ENCODE measurements around the gene CTSC. TPM values are rescaled to one million over a fixed set of nuclear protein-coding genes. Genes with fewer than 3 reads are reported as not detected.

The CTSC gene
- total RNA-seq, 4 donors from 2014 or later = 14.2 to 78.6 (median 47.9) TPM

- no peak for ATAC-seq
- no peak overlapping the region for H3K4me3 ChIP-seq
- 93% methylated on average over 2 of the region's 2 CpGs; no CpG with 5 or more reads in 1 of the 2 donors for WGBS, 2 donors (ENCODE audit: low coverage in 1 of 2)
- no peak for TF ChIP-seq EP300 (IDR thresholded peaks at IDR 0.05)
- no peak for TF ChIP-seq CTCF (IDR thresholded peaks at IDR 0.05)
- TF ChIP-seq POLR2A (IDR thresholded peaks at IDR 0.05) = no peak
- no peak for TF ChIP-seq POLR2AphosphoS5 (IDR thresholded peaks at IDR 0.05)
- H3K4me1 ChIP-seq = no peaks in the 10 kb centered on the region
- H3K27ac ChIP-seq = no peak overlapping the region
- H3K36me3 ChIP-seq = peaks cover 0 to 12% of the 10 kb centered on the region in 2 donors
- H3K9me3 ChIP-seq = no peaks in the 10 kb centered on the region
- no peaks in the 10 kb centered on the region for H3K27me3 ChIP-seq
Measured at GRCh38 chr11:88308576-88308975, 29.0 kb downstream of the CTSC start.

DNA sequence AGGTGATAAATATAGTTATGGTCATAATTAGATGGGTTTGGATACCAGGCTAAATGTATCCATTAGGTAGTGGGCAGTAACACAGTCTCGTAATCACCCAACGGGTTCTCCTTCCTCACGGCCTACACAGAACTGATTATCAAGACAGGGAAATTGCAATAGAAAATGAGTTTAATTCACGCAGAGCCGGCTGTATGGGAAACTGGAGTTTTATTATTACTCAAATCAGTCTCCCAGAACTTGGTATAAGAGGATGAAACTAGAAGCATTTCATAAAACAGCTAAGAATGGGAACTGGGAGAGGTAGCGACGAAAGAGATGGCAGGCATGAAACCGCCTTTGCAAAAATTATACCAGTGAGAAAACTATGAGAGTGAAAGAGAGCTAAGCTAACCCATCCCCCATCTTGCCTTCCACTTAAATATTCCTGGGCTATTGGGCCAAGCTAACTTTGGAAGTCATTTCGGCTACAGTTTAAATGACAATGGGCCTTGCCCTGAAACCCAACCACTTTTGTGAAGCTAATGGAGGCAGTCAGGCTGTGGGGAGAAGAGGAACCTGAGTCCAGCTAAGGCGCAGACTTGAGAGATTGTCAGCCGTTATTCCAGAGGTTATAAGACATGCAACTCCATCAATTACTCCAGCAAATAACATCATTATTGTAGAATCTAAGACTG is 29.6 kb downstream of the CTSC start:
- no peak overlapping the region for H3K4me3 ChIP-seq
- 95 to 96% methylated on average over 4 to 11 of the region's 11 CpGs for WGBS, 2 donors (ENCODE audit: low coverage in 1 of 2)
- H3K27ac ChIP-seq = no peak overlapping the region
- no peak for ATAC-seq
- TF ChIP-seq POLR2A (IDR thresholded peaks at IDR 0.05) (no peak), EP300 (IDR thresholded peaks at IDR 0.05) (no peak), CTCF (IDR thresholded peaks at IDR 0.05) (no peak)
- no peaks in the 10 kb centered on the region for H3K9me3 ChIP-seq
- no peaks in the 10 kb centered on the region for H3K4me1 ChIP-seq
- no peaks in the 10 kb centered on the region for H3K27me3 ChIP-seq
- H3K36me3 ChIP-seq = peaks cover 0 to 12% of the 10 kb centered on the region in 2 donors

DNA sequence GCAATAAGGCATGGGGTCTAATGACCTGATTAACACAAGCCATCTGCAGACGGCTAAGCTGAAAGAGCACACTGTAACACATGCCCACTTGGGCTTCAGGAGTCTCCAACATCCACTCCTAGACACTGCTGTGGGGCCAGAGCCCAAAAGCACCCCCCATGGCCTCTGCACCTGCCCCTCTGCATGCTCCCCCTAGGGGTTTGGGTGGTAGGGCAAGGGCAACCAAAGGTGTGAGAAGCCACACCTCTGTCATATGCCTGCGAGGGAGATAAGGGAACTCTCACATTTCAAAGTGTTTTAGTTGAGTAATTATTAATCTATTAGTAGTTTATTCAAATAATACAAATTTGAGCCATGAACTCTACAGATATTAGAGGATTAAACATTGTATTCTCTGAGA is 30.8 kb downstream of the CTSC start:
- Histone ChIP-seq H3K9me3 (no peaks in the 10 kb centered on the region), H3K4me1 (no peaks in the 10 kb centered on the region), H3K36me3 (peaks cover 0 to 12% of the 10 kb centered on the region in 2 donors), H3K27ac (no peak overlapping the region), H3K27me3 (no peaks in the 10 kb centered on the region), H3K4me3 (no peak overlapping the region)
- ATAC-seq = no peak
- TF ChIP-seq POLR2AphosphoS5 (IDR thresholded peaks at IDR 0.05) (no peak), POLR2A (IDR thresholded peaks at IDR 0.05) (no peak), EP300 (IDR thresholded peaks at IDR 0.05) (no peak), CTCF (IDR thresholded peaks at IDR 0.05) (no peak)
- 70 to 100% methylated on average over 1 of the region's 2 CpGs for WGBS, 2 donors (ENCODE audit: low coverage in 1 of 2)

- no peak for TF ChIP-seq EP300 (IDR thresholded peaks at IDR 0.05)
- no peak for TF ChIP-seq POLR2AphosphoS5 (IDR thresholded peaks at IDR 0.05)
- TF ChIP-seq CTCF (IDR thresholded peaks at IDR 0.05) = no peak
- no peak for TF ChIP-seq POLR2A (IDR thresholded peaks at IDR 0.05)
- no peak for ATAC-seq
- peaks cover 0 to 12% of the 10 kb centered on the region in 2 donors for H3K36me3 ChIP-seq
- 83 to 84% methylated on average over 1 of the region's 1 CpG for WGBS, 2 donors (ENCODE audit: low coverage in 1 of 2)
- no peaks in the 10 kb centered on the region for H3K4me1 ChIP-seq
- no peak overlapping the region for H3K27ac ChIP-seq
- no peaks in the 10 kb centered on the region for H3K9me3 ChIP-seq
- H3K27me3 ChIP-seq = no peaks in the 10 kb centered on the region
- no peak overlapping the region for H3K4me3 ChIP-seq
Measured at GRCh38 chr11:88305430-88305829, 32.1 kb downstream of the CTSC start.

- TF ChIP-seq POLR2AphosphoS5 (IDR thresholded peaks at IDR 0.05) (no peak), EP300 (IDR thresholded peaks at IDR 0.05) (no peak), POLR2A (IDR thresholded peaks at IDR 0.05) (no peak), CTCF (IDR thresholded peaks at IDR 0.05) (no peak)
- no peaks in the 10 kb centered on the region for H3K27me3 ChIP-seq
- no peak overlapping the region for H3K4me3 ChIP-seq
- no peak for ATAC-seq
- 100% methylated on average over 1 of the region's 1 CpG; no CpG with 5 or more reads in 1 of the 2 donors for WGBS, 2 donors (ENCODE audit: low coverage in 1 of 2)
- no peaks in the 10 kb centered on the region for H3K4me1 ChIP-seq
- H3K36me3 ChIP-seq = peaks cover 0 to 12% of the 10 kb centered on the region in 2 donors
- no peaks in the 10 kb centered on the region for H3K9me3 ChIP-seq
- H3K27ac ChIP-seq = no peak overlapping the region
Measured at GRCh38 chr11:88304352-88304751, 33.2 kb downstream of the CTSC start.

Measured in gastroesophageal sphincter (tissue), 4 donors.